Measurements from ENCODE around the gene DOCK3. TPM values are rescaled to one million over a fixed set of nuclear protein-coding genes. Genes with fewer than 3 reads are reported as not detected.
"Not testable (repeated sequence)": the region's sequence is repeated elsewhere in the genome, so short reads cannot be mapped to it uniquely, and the experiment has no call there.

Gene DOCK3
- polyA plus RNA-seq, 1 donor, result 0.81 TPM

- WGBS (ENCODE audit: insufficient coverage, low lambda C conversion rate), result no CpG with 5 or more reads among the region's 10 CpGs
- Histone ChIP-seq H3K4me1 (ENCODE audit: control insufficient read depth, insufficient read depth, low read length) (no peaks in the 10 kb centered on the region), H3K27me3 (ENCODE audit: control insufficient read depth, insufficient read depth, low read length) (no peaks in the 10 kb centered on the region), H3K4me3 (ENCODE audit: low read length) (no peak overlapping the region), H3K9me3 (ENCODE audit: control insufficient read depth, low read depth, low read length) (no peaks in the 10 kb centered on the region), H3K36me3 (ENCODE audit: control insufficient read depth, insufficient read depth, low read length) (no peaks in the 10 kb centered on the region), H3K27ac (ENCODE audit: low read length) (no peak overlapping the region)
- peak in 1 of 2 donors; percentile 0 for DNase-seq
These were observed 350.3 kb downstream of the DOCK3 start for GRCh38 chr3:51024765-51025632.

- no CpG with 5 or more reads among the region's 3 CpGs for WGBS (ENCODE audit: insufficient coverage, low lambda C conversion rate)
- no peaks in the 10 kb centered on the region for H3K4me1 ChIP-seq (ENCODE audit: control insufficient read depth, insufficient read depth, low read length)
These were observed 356.9 kb downstream of the DOCK3 start for GRCh38 chr3:51031666-51032065.

GRCh38 chr3:51035630-51036029 lies 360.9 kb downstream of the DOCK3 start:
- Histone ChIP-seq H3K4me1 (ENCODE audit: control insufficient read depth, insufficient read depth, low read length) (no peaks in the 10 kb centered on the region), H3K27me3 (ENCODE audit: control insufficient read depth, insufficient read depth, low read length) (no peaks in the 10 kb centered on the region), H3K4me3 (ENCODE audit: low read length) (no peak overlapping the region), H3K27ac (ENCODE audit: low read length) (no peak overlapping the region), H3K36me3 (ENCODE audit: control insufficient read depth, insufficient read depth, low read length) (no peaks in the 10 kb centered on the region), H3K9me3 (ENCODE audit: control insufficient read depth, low read depth, low read length) (no peaks in the 10 kb centered on the region)
- no peak for DNase-seq

More at GRCh38 chr3:51031666-51032065, 356.9 kb downstream of the DOCK3 start:
- Histone ChIP-seq H3K27me3 (ENCODE audit: control insufficient read depth, insufficient read depth, low read length) (no peaks in the 10 kb centered on the region), H3K36me3 (ENCODE audit: control insufficient read depth, insufficient read depth, low read length) (no peaks in the 10 kb centered on the region), H3K9me3 (ENCODE audit: control insufficient read depth, low read depth, low read length) (no peaks in the 10 kb centered on the region), H3K27ac (ENCODE audit: low read length) (no peak overlapping the region), H3K4me3 (ENCODE audit: low read length) (no peak overlapping the region)
- DNase-seq, result no peak

- H3K4me1 ChIP-seq (ENCODE audit: control insufficient read depth, insufficient read depth, low read length), result no peaks in the 10 kb centered on the region
- no peak for DNase-seq
- no peaks in the 10 kb centered on the region for H3K36me3 ChIP-seq (ENCODE audit: control insufficient read depth, insufficient read depth, low read length)
- no CpG with 5 or more reads among the region's 1 CpG for WGBS (ENCODE audit: insufficient coverage, low lambda C conversion rate)
- H3K4me3 ChIP-seq (ENCODE audit: low read length), result no peak overlapping the region
- no peaks in the 10 kb centered on the region for H3K9me3 ChIP-seq (ENCODE audit: control insufficient read depth, low read depth, low read length)
- no peak overlapping the region for H3K27ac ChIP-seq (ENCODE audit: low read length)
- H3K27me3 ChIP-seq (ENCODE audit: control insufficient read depth, insufficient read depth, low read length), result no peaks in the 10 kb centered on the region
These were observed 370.3 kb downstream of the DOCK3 start for GRCh38 chr3:51044982-51045381.

- Histone ChIP-seq H3K27me3 (ENCODE audit: control insufficient read depth, insufficient read depth, low read length) (no peaks in the 10 kb centered on the region), H3K4me3 (ENCODE audit: low read length) (no peak overlapping the region), H3K4me1 (ENCODE audit: control insufficient read depth, insufficient read depth, low read length) (no peaks in the 10 kb centered on the region), H3K9me3 (ENCODE audit: control insufficient read depth, low read depth, low read length) (no peaks in the 10 kb centered on the region), H3K36me3 (ENCODE audit: control insufficient read depth, insufficient read depth, low read length) (no peaks in the 10 kb centered on the region), H3K27ac (ENCODE audit: low read length) (no peak overlapping the region)
- no CpG with 5 or more reads among the region's 1 CpG for WGBS (ENCODE audit: insufficient coverage, low lambda C conversion rate)
- DNase-seq, result no peak
These were observed 377.8 kb downstream of the DOCK3 start for GRCh38 chr3:51052562-51052961.

GRCh38 chr3:51057121-51057520 lies 382.4 kb downstream of the DOCK3 start:
- no peak for DNase-seq
- H3K36me3 ChIP-seq (ENCODE audit: control insufficient read depth, insufficient read depth, low read length), result no peaks in the 10 kb centered on the region
- no peak overlapping the region for H3K27ac ChIP-seq (ENCODE audit: low read length)
- H3K4me1 ChIP-seq (ENCODE audit: control insufficient read depth, insufficient read depth, low read length), result no peaks in the 10 kb centered on the region
- 0% methylated on average over 1 of the region's 1 CpG for WGBS (ENCODE audit: insufficient coverage, low lambda C conversion rate)
- no peaks in the 10 kb centered on the region for H3K27me3 ChIP-seq (ENCODE audit: control insufficient read depth, insufficient read depth, low read length)
- H3K9me3 ChIP-seq (ENCODE audit: control insufficient read depth, low read depth, low read length), result no peaks in the 10 kb centered on the region
- H3K4me3 ChIP-seq (ENCODE audit: low read length), result no peak overlapping the region

DNA sequence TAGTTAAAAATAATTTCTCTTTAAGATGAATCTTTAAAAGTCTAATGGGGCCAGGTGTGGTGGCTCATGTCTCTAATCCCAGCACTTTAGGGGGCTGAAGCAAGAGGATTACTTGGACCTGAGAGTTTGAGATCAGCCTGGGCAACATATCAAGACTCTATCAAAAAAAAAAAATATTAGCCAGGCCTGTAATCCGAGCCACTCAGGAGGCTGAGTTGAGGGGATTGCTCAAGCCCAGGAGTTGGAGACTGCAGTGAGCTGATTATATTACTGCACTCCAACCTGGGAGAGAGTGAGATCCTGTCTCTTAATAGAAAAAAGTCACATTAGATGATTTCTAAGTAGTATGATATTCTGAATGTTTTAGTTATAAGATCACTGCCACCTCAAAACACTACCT lies 388.3 kb downstream of the DOCK3 start:
- H3K9me3 ChIP-seq (ENCODE audit: control insufficient read depth, low read depth, low read length), result no peaks in the 10 kb centered on the region
- no CpG with 5 or more reads among the region's 1 CpG for WGBS (ENCODE audit: insufficient coverage, low lambda C conversion rate)
- H3K27ac ChIP-seq (ENCODE audit: low read length), result no peak overlapping the region

GRCh38 chr3:51075221-51075775 lies 400.6 kb downstream of the DOCK3 start:
- no peaks in the 10 kb centered on the region for H3K4me1 ChIP-seq (ENCODE audit: control insufficient read depth, insufficient read depth, low read length)
- DNase-seq, result no peak
- WGBS (ENCODE audit: insufficient coverage, low lambda C conversion rate), result no CpG with 5 or more reads among the region's 2 CpGs

More for the DNA sequence above, 388.3 kb downstream of the DOCK3 start:
- H3K27me3 ChIP-seq (ENCODE audit: control insufficient read depth, insufficient read depth, low read length), result no peaks in the 10 kb centered on the region
- H3K4me3 ChIP-seq (ENCODE audit: low read length), result no peak overlapping the region
- no peaks in the 10 kb centered on the region for H3K4me1 ChIP-seq (ENCODE audit: control insufficient read depth, insufficient read depth, low read length)
- DNase-seq, result no peak
- no peaks in the 10 kb centered on the region for H3K36me3 ChIP-seq (ENCODE audit: control insufficient read depth, insufficient read depth, low read length)

GRCh38 chr3:51082363-51082762 lies 407.6 kb downstream of the DOCK3 start:
- H3K27me3 ChIP-seq (ENCODE audit: control insufficient read depth, insufficient read depth, low read length), result no peaks in the 10 kb centered on the region
- no CpG with 5 or more reads among the region's 2 CpGs for WGBS (ENCODE audit: insufficient coverage, low lambda C conversion rate)
- no peaks in the 10 kb centered on the region for H3K36me3 ChIP-seq (ENCODE audit: control insufficient read depth, insufficient read depth, low read length)
- DNase-seq, result no peak
- no peak overlapping the region for H3K4me3 ChIP-seq (ENCODE audit: low read length)
- no peaks in the 10 kb centered on the region for H3K4me1 ChIP-seq (ENCODE audit: control insufficient read depth, insufficient read depth, low read length)
- H3K9me3 ChIP-seq (ENCODE audit: control insufficient read depth, low read depth, low read length), result peaks cover 9% of the 10 kb centered on the region
- no peak overlapping the region for H3K27ac ChIP-seq (ENCODE audit: low read length)

More at GRCh38 chr3:51075221-51075775, 400.6 kb downstream of the DOCK3 start:
- Histone ChIP-seq H3K27ac (ENCODE audit: low read length) (no peak overlapping the region), H3K9me3 (ENCODE audit: control insufficient read depth, low read depth, low read length) (no peaks in the 10 kb centered on the region), H3K4me3 (ENCODE audit: low read length) (no peak overlapping the region), H3K36me3 (ENCODE audit: control insufficient read depth, insufficient read depth, low read length) (no peaks in the 10 kb centered on the region), H3K27me3 (ENCODE audit: control insufficient read depth, insufficient read depth, low read length) (no peaks in the 10 kb centered on the region)

GRCh38 chr3:51083490-51083889 lies 408.8 kb downstream of the DOCK3 start:
- Histone ChIP-seq H3K27me3 (ENCODE audit: control insufficient read depth, insufficient read depth, low read length) (no peaks in the 10 kb centered on the region), H3K4me3 (ENCODE audit: low read length) (no peak overlapping the region), H3K4me1 (ENCODE audit: control insufficient read depth, insufficient read depth, low read length) (no peaks in the 10 kb centered on the region), H3K27ac (ENCODE audit: low read length) (no peak overlapping the region), H3K9me3 (ENCODE audit: control insufficient read depth, low read depth, low read length) (peaks cover 9% of the 10 kb centered on the region), H3K36me3 (ENCODE audit: control insufficient read depth, insufficient read depth, low read length) (no peaks in the 10 kb centered on the region)
- no CpG with 5 or more reads among the region's 2 CpGs for WGBS (ENCODE audit: insufficient coverage, low lambda C conversion rate)
- DNase-seq, result no peak

DNA sequence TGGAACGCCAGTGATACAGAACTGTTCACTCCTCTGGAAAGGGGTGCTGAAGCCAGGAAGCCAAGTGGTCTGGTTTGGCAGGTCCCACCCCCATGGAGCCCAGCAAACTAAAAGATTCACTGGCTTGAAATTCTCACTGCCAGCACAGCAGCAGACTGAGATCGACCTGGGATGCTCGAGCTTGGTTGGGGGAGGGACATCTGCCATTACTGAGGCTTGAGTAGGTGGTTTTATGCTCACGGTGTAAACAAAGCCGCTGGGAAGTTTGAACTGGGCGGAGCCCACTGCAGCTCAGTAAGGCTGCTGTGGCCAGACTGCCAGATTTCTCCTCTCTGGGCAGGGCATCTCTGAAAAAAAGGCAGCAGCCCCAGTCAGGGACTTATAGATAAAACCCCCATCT lies 417.4 kb downstream of the DOCK3 start:
- DNase-seq; H3K4me1 ChIP-seq (ENCODE audit: control insufficient read depth, insufficient read depth, low read length); H3K4me3 ChIP-seq (ENCODE audit: low read length); H3K36me3 ChIP-seq (ENCODE audit: control insufficient read depth, insufficient read depth, low read length); H3K9me3 ChIP-seq (ENCODE audit: control insufficient read depth, low read depth, low read length); H3K27ac ChIP-seq (ENCODE audit: low read length); H3K27me3 ChIP-seq (ENCODE audit: control insufficient read depth, insufficient read depth, low read length): not testable (repeated sequence)
- WGBS (ENCODE audit: insufficient coverage, low lambda C conversion rate), result no CpG with 5 or more reads among the region's 6 CpGs

Data from large intestine (tissue), 3 donors.